ENCODE data around the gene TDRD5.

Gene TDRD5

GRCh38 chr1:179591592-179592580 is at the start of gene TDRD5:
TSS of gene TDRD5 (plus strand) at chr1:179591832. CDS start at chr1:179592616, 784 bp downstream.
- no peak for DNase-seq

- no peak for DNase-seq
These were observed 46.3 kb upstream of the TDRD5 start for GRCh38 chr1:179545321-179545720.

GRCh38 chr1:179547021-179547535 is 44.6 kb upstream of the TDRD5 start:
- DNase-seq, result no peak

- no peak for DNase-seq
These were observed 42.8 kb upstream of the TDRD5 start for GRCh38 chr1:179548666-179549367.

GRCh38 chr1:179549368-179549700 is 42.3 kb upstream of the TDRD5 start:
- no peak for DNase-seq

- DNase-seq, result peak; percentile 48 to 53
These were observed 40.6 kb upstream of the TDRD5 start for GRCh38 chr1:179550746-179551682.

- DNase-seq, result no peak
These were observed 37.2 kb upstream of the TDRD5 start for GRCh38 chr1:179554427-179554826.

- DNase-seq, result no peak
These were observed 33.6 kb upstream of the TDRD5 start for GRCh38 chr1:179558078-179558477.

GRCh38 chr1:179575497-179576314 is 15.9 kb upstream of the TDRD5 start, which contains the start of gene NPHS2:
TSS of gene NPHS2 (minus strand) at chr1:179575948. CDS start at chr1:179575864, 84 bp downstream.
- DNase-seq, result no peak

GRCh38 chr1:179576509-179576908 is 15.1 kb upstream of the TDRD5 start:
- DNase-seq, result no peak

GRCh38 chr1:179583771-179584320 is 7.8 kb upstream of the TDRD5 start:
- DNase-seq, result no peak

GRCh38 chr1:179586107-179586823 is 5.4 kb upstream of the TDRD5 start:
- DNase-seq, result no peak

GRCh38 chr1:179587336-179587735 is 4.3 kb upstream of the TDRD5 start:
- DNase-seq, result no peak

GRCh38 chr1:179588425-179589024 is 3.1 kb upstream of the TDRD5 start:
- DNase-seq, result no peak

- no peak for DNase-seq
These were observed 2.1 kb upstream of the TDRD5 start for GRCh38 chr1:179589509-179589908.

- DNase-seq, result no peak
These were observed 961 bp upstream of the TDRD5 start for GRCh38 chr1:179590671-179591070.

- no peak for DNase-seq
These were observed 410 bp upstream of the TDRD5 start for GRCh38 chr1:179591253-179591591.

GRCh38 chr1:179598631-179599030 is 7.0 kb downstream of the TDRD5 start:
- DNase-seq, result peak; percentile 6 to 8

GRCh38 chr1:179599623-179600249 is 8.1 kb downstream of the TDRD5 start:
- DNase-seq, result peak; percentile 28 to 65

- DNase-seq, result no peak
These were observed 9.5 kb downstream of the TDRD5 start for GRCh38 chr1:179601093-179601492.

Data from AML-193 (cell line).